ENCODE data around the gene ZNF862. TPM values are rescaled to one million over a fixed set of nuclear protein-coding genes. Genes with fewer than 3 reads are reported as not detected.

The ZNF862 gene
- total RNA-seq, 4 donors from 2014 or later = 6.6 to 40.3 (median 18.6) TPM

GRCh38 chr7:149877890-149878522, 39.8 kb downstream of the ZNF862 start:
- peaks cover 0 to 48% (median 7%) of the 10 kb centered on the region in 3 donors for H3K4me1 ChIP-seq
- TF ChIP-seq POLR2AphosphoS5 (IDR thresholded peaks at IDR 0.05) (no peak), EP300 (IDR thresholded peaks at IDR 0.05) (no peak), POLR2A (IDR thresholded peaks at IDR 0.05) (no peak)
- TF ChIP-seq, protein P1, sequence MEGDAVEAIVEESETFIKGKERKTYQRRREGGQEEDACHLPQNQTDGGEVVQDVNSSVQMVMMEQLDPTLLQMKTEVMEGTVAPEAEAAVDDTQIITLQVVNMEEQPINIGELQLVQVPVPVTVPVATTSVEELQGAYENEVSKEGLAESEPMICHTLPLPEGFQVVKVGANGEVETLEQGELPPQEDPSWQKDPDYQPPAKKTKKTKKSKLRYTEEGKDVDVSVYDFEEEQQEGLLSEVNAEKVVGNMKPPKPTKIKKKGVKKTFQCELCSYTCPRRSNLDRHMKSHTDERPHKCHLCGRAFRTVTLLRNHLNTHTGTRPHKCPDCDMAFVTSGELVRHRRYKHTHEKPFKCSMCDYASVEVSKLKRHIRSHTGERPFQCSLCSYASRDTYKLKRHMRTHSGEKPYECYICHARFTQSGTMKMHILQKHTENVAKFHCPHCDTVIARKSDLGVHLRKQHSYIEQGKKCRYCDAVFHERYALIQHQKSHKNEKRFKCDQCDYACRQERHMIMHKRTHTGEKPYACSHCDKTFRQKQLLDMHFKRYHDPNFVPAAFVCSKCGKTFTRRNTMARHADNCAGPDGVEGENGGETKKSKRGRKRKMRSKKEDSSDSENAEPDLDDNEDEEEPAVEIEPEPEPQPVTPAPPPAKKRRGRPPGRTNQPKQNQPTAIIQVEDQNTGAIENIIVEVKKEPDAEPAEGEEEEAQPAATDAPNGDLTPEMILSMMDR (IDR thresholded peaks at IDR 0.05) = no peak
- 85 to 94% methylated on average over 4 to 6 of the region's 16 CpGs for WGBS, 2 donors (ENCODE audit: low coverage in 1 of 2)
- no peak overlapping the region for H3K27ac ChIP-seq
- no peak overlapping the region for H3K4me3 ChIP-seq
- no peaks in the 10 kb centered on the region for H3K27me3 ChIP-seq
- no peak for ATAC-seq
- H3K9me3 ChIP-seq = no peaks in the 10 kb centered on the region
- H3K36me3 ChIP-seq = peaks cover 0 to 23% of the 10 kb centered on the region in 2 donors

DNA sequence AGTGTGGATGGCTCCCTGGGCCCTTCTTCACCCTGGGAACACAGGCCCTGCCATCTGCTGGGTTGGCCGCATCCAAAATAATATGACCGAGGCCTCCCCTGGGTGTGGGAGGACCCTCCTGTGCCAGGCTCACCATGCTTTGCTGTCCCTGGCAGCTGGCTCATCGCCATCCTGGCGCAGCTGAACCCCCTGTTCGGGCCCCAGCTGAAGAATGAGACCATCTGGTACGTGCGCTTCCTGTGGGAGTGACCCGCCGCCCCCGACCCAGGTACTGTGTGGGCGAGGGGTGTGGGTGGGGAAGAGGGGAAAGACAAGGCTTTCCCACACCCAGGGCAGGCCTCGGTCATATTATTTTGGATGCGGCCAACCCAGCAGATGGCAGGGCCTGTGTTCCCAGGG, 40.3 kb downstream of the ZNF862 start:
- peaks cover 0 to 23% of the 10 kb centered on the region in 2 donors for H3K36me3 ChIP-seq
- no peaks in the 10 kb centered on the region for H3K9me3 ChIP-seq
- peaks cover 0 to 50% (median 10%) of the 10 kb centered on the region in 3 donors for H3K4me1 ChIP-seq
- no CpG with 5 or more reads among the region's 13 CpGs for WGBS, 2 donors (ENCODE audit: low coverage in 1 of 2)
- no peak overlapping the region for H3K27ac ChIP-seq
- no peak for TF ChIP-seq EP300 (IDR thresholded peaks at IDR 0.05)
- TF ChIP-seq POLR2AphosphoS5 (IDR thresholded peaks at IDR 0.05) = no peak
- no peak for TF ChIP-seq POLR2A (IDR thresholded peaks at IDR 0.05)
- TF ChIP-seq, protein P1 (IDR thresholded peaks at IDR 0.05) = no peak
- H3K27me3 ChIP-seq = no peaks in the 10 kb centered on the region
- no peak for ATAC-seq
- H3K4me3 ChIP-seq = no peak overlapping the region

GRCh38 chr7:149879271-149879743, 41.1 kb downstream of the ZNF862 start:
- TF ChIP-seq EP300 (IDR thresholded peaks at IDR 0.05) (no peak), POLR2A (IDR thresholded peaks at IDR 0.05) (no peak), POLR2AphosphoS5 (IDR thresholded peaks at IDR 0.05) (no peak)
- TF ChIP-seq, protein P1 (IDR thresholded peaks at IDR 0.05) = no peak
- Histone ChIP-seq H3K4me3 (no peak overlapping the region), H3K9me3 (no peaks in the 10 kb centered on the region), H3K27me3 (no peaks in the 10 kb centered on the region), H3K36me3 (peaks cover 0 to 23% of the 10 kb centered on the region in 2 donors), H3K4me1 (peaks cover 0 to 52% (median 7%) of the 10 kb centered on the region in 3 donors), H3K27ac (no peak overlapping the region)
- no peak for ATAC-seq
- WGBS, 2 donors (ENCODE audit: low coverage in 1 of 2) = 87% methylated on average over 3 of the region's 14 CpGs; no CpG with 5 or more reads in 1 of the 2 donors

- 91% methylated on average over 5 of the region's 16 CpGs; no CpG with 5 or more reads in 1 of the 2 donors for WGBS, 2 donors (ENCODE audit: low coverage in 1 of 2)
- Histone ChIP-seq H3K36me3 (peaks cover 0 to 23% of the 10 kb centered on the region in 2 donors), H3K27me3 (no peaks in the 10 kb centered on the region), H3K4me3 (no peak overlapping the region), H3K27ac (no peak overlapping the region), H3K4me1 (peaks cover 0 to 51% (median 6%) of the 10 kb centered on the region in 3 donors), H3K9me3 (no peaks in the 10 kb centered on the region)
- no peak for ATAC-seq
- no peak for TF ChIP-seq EP300 (IDR thresholded peaks at IDR 0.05)
- no peak for TF ChIP-seq POLR2AphosphoS5 (IDR thresholded peaks at IDR 0.05)
- TF ChIP-seq POLR2A (IDR thresholded peaks at IDR 0.05) = no peak
- TF ChIP-seq, protein P1 (IDR thresholded peaks at IDR 0.05) = no peak
Measured at GRCh38 chr7:149879766-149880637, 41.8 kb downstream of the ZNF862 start.

Measured in gastroesophageal sphincter (tissue), 4 donors.